Effector memory CD4-positive, alpha-beta T cell (primary cell): ENCODE data around the gene NOC4L.

ENCODE experiments used
- DNase-seq, 3 donors: peaks; one replicate each; pipeline ENCODE4 v3.0.0-alpha.2; 2020
- H3K27ac ChIP-seq: 2 replicates; pipeline ENCODE4 v1.7.0; 2013; ENCODE audit warnings: mild to moderate bottlenecking, low read length, moderate library complexity; ENCODE audit not compliant: insufficient read depth, poor library complexity, severe bottlenecking
- H3K27me3 ChIP-seq: replicated peaks from 2 replicates; pipeline ENCODE4 v1.7.0; 2013; ENCODE audit warnings: mild to moderate bottlenecking, low read length; ENCODE audit not compliant: insufficient read depth, control insufficient read depth, poor library complexity, severe bottlenecking
- H3K36me3 ChIP-seq: 2 replicates; pipeline ENCODE4 v1.7.0; 2013; ENCODE audit warnings: mild to moderate bottlenecking, low read length, moderate library complexity; ENCODE audit not compliant: control insufficient read depth, insufficient read depth
- H3K4me1 ChIP-seq: 2 replicates; pipeline ENCODE4 v1.7.0; 2013; ENCODE audit warnings: low read length, mild to moderate bottlenecking; ENCODE audit not compliant: control insufficient read depth, insufficient read depth, poor library complexity, severe bottlenecking
- H3K4me3 ChIP-seq: 2 replicates; pipeline ENCODE4 v1.7.0; 2013; ENCODE audit warnings: low read length, low read depth, mild to moderate bottlenecking; ENCODE audit not compliant: insufficient read depth, poor library complexity, severe bottlenecking
- H3K9me3 ChIP-seq: 2 replicates; pipeline ENCODE4 v1.7.0; 2013; ENCODE audit warnings: mild to moderate bottlenecking, low read length, moderate library complexity; ENCODE audit not compliant: control insufficient read depth

Gene NOC4L

DNA sequence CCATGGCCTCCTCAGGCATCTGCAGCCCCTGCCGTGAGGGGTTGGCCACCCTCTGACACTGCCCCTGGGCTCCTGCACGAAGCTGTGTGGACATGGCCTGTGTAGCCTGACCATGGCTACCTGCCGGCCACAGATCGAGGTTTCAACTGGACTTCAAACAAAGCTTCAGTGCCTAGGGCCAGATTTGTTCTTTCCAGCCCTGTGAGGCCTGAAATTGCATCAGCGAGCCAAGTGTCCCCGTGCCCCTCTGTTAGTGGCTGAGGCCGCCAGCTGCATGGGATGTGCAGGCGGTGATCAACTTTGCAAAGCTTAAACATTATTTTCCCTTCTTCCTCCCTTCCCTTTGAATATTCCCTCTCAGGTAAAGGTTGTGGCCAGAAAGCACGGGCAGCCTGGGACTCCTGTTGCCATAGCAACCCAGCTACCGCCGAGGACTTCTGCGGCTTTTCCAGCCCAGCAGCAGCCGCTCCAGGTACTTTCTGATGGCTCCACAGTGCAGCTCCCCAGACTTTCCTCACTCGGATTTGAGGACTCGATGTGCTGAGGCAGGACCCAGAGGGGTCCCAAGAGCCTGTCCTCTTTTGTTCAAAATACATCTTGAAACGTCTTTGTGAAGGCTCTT lies 35.9 kb upstream of the NOC4L start:
- H3K4me3 ChIP-seq: no peak overlapping the region
- DNase-seq: no peak

DNA sequence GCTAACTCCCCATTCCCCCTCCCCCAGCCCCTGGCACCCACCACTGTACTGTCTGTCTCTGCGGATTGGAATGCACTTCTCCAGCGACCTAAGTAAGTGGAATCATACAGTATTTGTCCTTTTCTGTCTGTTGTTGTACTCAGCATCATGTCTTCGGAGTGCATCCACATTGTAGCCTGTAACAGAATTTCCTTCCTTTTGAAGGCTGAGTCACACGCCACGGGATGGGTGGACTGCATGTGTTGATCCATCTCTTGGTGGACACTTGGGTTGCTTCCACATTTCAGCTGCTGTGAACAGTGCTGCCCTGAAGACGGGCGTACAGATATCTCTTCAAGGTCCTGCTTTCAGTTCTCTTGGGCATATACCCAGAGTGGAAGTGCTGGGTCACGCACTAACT lies 34.5 kb upstream of the NOC4L start:
- H3K4me1 ChIP-seq: no peaks in the 10 kb centered on the region
- H3K36me3 ChIP-seq: peaks cover 19% of the 10 kb centered on the region
- no peak overlapping the region for H3K27ac ChIP-seq
- H3K27me3 ChIP-seq: no peaks in the 10 kb centered on the region
- no peak for DNase-seq
- no peak overlapping the region for H3K4me3 ChIP-seq
- H3K9me3 ChIP-seq: no peaks in the 10 kb centered on the region

More for the DNA sequence above, 35.9 kb upstream of the NOC4L start:
- Histone ChIP-seq H3K27me3 (no peaks in the 10 kb centered on the region), H3K4me1 (no peaks in the 10 kb centered on the region), H3K36me3 (peaks cover 14% of the 10 kb centered on the region), H3K9me3 (no peaks in the 10 kb centered on the region), H3K27ac (no peak overlapping the region)

DNA sequence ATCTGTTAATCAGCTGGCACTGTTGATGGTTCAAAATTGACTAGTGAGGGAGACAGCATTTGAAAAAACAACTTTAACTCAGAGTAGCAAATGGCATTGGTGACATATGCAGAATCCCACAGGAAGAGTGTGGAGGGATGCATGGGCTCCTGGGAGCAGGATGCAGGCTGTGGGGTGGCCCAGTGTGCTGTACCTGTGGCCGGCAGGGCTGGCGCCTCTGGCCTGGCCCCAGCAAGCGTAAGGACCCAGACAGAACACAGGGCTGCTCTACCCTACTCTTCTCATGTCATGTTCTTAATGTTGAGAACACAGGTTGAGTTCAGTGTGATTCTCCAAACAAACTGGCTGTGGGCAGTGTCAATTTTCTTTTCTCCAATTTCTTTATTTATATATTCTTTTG lies 33.6 kb upstream of the NOC4L start:
- Histone ChIP-seq H3K36me3 (peaks cover 24% of the 10 kb centered on the region), H3K27me3 (no peaks in the 10 kb centered on the region)

DNA sequence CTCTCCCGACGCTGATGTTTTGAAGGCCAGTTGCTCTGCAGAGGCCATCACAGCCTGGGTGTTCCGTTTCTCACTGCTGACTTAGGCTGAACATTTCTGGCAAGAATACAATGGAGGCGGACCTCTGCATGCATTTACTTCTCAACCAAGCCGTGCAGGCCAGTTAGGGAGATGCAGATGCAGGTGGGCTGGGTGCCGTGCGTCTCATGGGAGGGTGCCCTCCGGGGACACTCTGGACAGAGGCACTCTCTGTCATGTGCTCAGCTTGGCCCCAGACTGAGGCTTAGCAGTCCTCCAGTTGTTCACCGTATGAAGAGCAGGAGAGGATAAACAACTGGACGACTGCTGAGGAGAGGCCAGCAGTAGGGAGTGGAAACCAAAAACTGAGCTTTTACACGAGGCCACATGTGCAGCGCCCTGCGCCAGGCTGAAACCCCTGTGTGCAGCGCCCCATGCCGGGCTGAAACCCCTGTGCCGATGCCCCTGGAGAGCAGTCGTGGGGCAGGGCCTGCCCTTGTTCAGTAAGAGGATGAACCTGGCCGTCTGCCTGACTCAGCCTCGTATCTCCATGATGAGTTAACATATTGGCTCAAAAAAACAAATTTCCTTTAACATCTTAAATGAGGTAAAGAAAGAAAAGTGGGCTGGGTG lies 32.5 kb upstream of the NOC4L start:
- no peak overlapping the region for H3K27ac ChIP-seq
- peaks cover 24% of the 10 kb centered on the region for H3K36me3 ChIP-seq

More for the DNA sequence above, 33.6 kb upstream of the NOC4L start:
- Histone ChIP-seq H3K4me1 (no peaks in the 10 kb centered on the region), H3K4me3 (no peak overlapping the region), H3K27ac (no peak overlapping the region), H3K9me3 (no peaks in the 10 kb centered on the region)
- no peak for DNase-seq

DNA sequence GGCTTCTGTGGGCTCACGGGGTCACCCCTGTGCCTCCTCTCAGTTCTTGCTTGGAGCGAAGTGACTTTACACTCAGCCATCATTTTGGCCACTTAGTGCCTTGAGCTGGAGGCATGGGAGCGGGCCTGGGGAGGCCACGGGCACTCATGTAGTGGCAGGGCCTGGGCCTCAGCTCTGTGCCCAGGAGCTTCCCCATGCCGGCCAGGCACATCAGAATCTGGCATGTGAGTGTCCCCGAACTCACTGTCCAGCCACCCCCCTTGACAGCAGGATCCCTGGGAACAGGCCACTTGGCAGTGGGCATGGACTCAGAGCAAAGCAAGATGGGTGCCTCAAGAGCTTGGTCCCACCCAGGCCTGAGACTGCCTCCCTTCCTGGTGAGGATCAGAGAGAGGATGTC lies 29.6 kb upstream of the NOC4L start:
- no peak overlapping the region for H3K27ac ChIP-seq
- DNase-seq: no peak
- H3K9me3 ChIP-seq: no peaks in the 10 kb centered on the region
- H3K4me3 ChIP-seq: no peak overlapping the region
- H3K36me3 ChIP-seq: peaks cover 19% of the 10 kb centered on the region
- H3K4me1 ChIP-seq: no peaks in the 10 kb centered on the region
- H3K27me3 ChIP-seq: no peaks in the 10 kb centered on the region

More for the DNA sequence above, 32.5 kb upstream of the NOC4L start:
- Histone ChIP-seq H3K4me1 (no peaks in the 10 kb centered on the region), H3K27me3 (no peaks in the 10 kb centered on the region), H3K4me3 (no peak overlapping the region), H3K9me3 (no peaks in the 10 kb centered on the region)
- no peak for DNase-seq

DNA sequence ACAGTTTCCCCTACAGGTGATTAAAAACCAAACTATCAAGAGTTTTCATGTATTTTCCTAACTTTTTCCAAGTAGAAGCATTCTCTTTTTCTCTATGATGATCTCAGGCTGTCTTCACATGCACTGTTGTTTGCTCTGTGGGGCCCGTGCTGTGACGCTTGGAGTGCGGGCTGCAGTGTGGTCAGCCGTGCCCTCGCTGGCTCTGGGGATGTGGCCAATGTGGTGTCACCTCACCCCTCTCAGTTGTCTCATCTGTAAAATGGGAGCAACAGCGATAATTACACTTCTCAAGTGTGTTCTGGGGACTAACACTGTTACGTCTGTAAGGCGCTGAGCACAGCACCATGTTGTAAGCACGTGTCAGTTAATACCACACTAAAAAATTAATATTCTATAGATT lies 28.8 kb upstream of the NOC4L start:
- H3K27me3 ChIP-seq: no peaks in the 10 kb centered on the region
- no peaks in the 10 kb centered on the region for H3K9me3 ChIP-seq
- no peak overlapping the region for H3K27ac ChIP-seq
- DNase-seq: no peak
- H3K4me1 ChIP-seq: no peaks in the 10 kb centered on the region
- H3K4me3 ChIP-seq: no peak overlapping the region
- peaks cover 14% of the 10 kb centered on the region for H3K36me3 ChIP-seq

DNA sequence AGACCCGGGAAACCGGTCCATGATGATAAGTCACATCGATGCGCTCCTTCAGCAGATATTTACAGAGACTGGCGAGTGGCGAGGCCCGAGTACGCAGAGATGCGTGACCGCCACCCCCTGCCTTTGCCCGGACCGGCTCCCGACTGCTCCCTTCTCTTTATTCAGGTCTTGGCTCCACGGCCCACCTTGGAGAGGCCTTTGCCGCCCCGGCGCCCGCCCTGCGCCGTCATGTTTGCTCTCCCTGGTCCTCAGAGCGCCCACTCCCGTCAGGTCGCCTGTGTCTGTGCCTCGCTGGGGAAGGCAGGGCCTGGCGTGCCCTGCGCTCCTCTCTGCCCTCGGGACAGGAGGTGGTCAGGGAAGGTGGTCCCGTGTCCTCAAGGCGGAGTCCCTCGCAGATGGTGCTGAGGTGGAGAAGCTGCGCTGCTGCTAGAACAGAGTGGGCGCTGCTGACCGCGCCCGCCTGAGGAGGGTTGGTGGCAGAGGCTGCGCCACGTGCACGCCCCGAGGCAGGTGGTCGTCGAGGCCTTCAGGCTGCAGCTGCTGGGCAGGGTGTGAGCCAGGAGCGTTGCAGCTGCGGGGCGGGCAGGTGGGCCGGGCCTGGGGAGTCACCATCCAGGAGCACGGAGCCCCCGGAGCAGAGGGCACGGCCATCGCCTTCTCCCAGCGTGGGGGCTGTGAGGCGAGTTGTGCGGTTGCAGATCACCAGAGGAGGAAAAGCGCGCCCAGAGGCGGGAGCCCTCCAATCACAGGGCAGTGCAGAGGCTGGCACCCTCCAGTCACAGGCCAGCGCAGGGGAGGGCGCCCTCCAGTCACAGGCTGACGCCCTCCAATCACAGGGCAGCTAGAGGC lies 27.3 kb upstream of the NOC4L start:
- no peak overlapping the region for H3K4me3 ChIP-seq
- DNase-seq: no peak
- no peak overlapping the region for H3K27ac ChIP-seq
- H3K27me3 ChIP-seq: no peaks in the 10 kb centered on the region
- H3K36me3 ChIP-seq: peaks cover 14% of the 10 kb centered on the region
- no peaks in the 10 kb centered on the region for H3K9me3 ChIP-seq
- H3K4me1 ChIP-seq: no peaks in the 10 kb centered on the region

DNA sequence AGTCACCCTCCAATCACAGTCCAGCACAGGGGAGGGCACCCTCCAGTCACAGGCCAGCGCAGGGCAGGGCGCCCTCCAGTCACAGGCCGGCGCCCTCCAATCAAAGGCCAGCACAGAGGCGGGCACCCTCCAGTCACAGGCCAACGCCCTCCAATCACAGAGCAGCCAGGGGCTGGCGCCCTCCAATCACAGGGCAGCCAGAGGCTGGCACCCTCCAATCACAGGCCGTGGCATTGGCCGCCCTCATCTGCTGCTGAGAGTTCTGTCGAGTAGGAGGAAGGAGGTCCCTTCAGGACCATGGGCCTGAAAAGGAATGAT lies 26.7 kb upstream of the NOC4L start:
- Histone ChIP-seq H3K27ac (no peak overlapping the region), H3K4me3 (no peak overlapping the region), H3K9me3 (no peaks in the 10 kb centered on the region), H3K36me3 (peaks cover 14% of the 10 kb centered on the region), H3K4me1 (no peaks in the 10 kb centered on the region), H3K27me3 (no peaks in the 10 kb centered on the region)
- no peak for DNase-seq

DNA sequence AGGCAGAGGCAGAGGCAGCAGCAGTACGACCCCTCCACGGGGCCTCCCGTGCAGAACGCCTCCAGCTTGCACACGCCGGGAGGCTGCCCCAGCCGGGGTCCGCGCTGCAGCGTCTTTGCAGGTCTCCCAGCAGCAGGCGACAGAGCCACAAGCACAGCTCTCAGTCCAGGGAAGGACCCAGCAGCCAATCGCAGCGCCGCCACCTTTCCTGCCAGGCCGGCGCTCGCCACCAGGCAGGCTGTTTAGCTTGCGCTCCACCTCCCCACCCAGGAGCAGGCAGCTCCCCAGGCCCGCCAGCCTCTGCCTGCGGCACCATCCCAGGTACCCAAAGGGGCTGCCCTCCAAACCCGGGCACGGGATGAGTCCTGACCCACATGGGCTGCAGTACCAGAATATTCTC lies 25.4 kb upstream of the NOC4L start:
- Histone ChIP-seq H3K27me3 (no peaks in the 10 kb centered on the region), H3K4me3 (no peak overlapping the region), H3K36me3 (peaks cover 14% of the 10 kb centered on the region), H3K4me1 (no peaks in the 10 kb centered on the region), H3K27ac (no peak overlapping the region), H3K9me3 (no peaks in the 10 kb centered on the region)
- no peak for DNase-seq

DNA sequence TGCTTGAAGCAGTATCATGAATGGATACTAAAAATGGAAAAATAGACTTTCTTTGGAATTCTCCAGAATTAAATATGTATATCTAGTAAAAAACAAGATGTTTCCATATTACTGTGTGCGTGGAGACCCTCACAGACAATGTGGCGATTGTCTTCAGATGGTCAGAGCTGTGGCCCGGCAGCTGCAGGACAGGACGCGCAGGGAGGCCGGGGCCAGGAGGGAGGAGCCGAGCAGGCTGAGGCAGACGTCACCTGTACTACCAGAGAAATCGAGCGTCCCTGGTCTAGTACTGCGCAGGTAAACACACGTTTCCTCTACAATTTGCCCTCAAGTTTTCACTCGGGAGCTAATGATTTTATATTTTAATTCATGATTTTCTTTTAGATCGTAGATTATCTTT lies 23.0 kb upstream of the NOC4L start:
- Histone ChIP-seq H3K36me3 (peaks cover 11% of the 10 kb centered on the region), H3K27me3 (no peaks in the 10 kb centered on the region), H3K4me1 (no peaks in the 10 kb centered on the region), H3K9me3 (no peaks in the 10 kb centered on the region), H3K27ac (no peak overlapping the region), H3K4me3 (no peak overlapping the region)
- no peak for DNase-seq
